Activated T-cell treated with anti-CD3 and anti-CD28 coated beads, Interleukin-2, amount 50 U/mL, for 48 hours (primary cell): Measurements from ENCODE around the gene SLC25A36.
A peak's percentile ranks its signal among the peaks of the same experiment; 100 is the strongest.

Source experiments
- DNase-seq, 2 experiments: peaks; one replicate each; pipeline ENCODE4 v3.0.0-alpha.2; 2020

The SLC25A36 gene, protein sequence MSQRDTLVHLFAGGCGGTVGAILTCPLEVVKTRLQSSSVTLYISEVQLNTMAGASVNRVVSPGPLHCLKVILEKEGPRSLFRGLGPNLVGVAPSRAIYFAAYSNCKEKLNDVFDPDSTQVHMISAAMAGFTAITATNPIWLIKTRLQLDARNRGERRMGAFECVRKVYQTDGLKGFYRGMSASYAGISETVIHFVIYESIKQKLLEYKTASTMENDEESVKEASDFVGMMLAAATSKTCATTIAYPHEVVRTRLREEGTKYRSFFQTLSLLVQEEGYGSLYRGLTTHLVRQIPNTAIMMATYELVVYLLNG

DNA sequence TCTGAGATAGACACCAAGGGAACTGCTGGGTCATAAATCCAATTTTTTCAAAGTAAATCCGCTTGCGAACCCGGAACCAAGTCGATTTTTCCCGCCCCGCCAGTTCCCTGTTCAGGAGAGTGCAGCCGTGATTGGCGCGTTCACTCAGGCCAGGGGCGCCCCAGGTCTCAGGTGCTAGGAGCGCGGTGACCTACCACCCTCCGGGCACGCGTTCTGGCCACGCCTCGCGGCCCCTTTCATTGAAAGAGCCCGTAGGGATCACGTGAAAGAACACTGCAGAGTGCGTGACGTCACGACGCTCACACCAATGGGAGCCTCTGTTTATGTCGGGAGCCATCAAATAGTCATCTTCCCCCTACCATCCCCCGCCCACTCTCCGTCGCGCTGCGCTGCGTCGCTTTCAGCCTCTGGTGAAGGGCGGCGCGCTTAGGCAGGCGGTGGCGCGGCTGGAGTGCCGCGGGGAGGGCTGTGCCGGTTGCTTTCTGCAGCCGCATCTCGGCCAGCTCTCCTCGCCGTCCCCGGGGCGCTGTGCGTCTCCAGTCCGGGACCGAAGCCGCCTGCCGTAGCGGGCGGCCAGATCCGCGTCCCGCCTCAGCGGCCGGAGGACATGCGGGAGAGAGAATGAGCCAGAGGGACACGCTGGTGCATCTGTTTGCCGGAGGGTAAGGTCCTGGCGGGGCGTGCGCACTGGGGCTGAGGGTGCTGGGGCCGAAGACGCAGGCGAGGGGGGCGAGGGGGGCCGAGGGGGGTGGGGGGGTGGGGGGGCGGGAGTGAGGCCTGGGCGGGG, at the start of gene SLC25A36:
Gene SLC25A36 (plus strand): TSS at position 403 of the 787 bp plus-strand sequence. CDS start 219 bp downstream, at position 622.
- DNase-seq, result peak; percentile 96 to 97

DNA sequence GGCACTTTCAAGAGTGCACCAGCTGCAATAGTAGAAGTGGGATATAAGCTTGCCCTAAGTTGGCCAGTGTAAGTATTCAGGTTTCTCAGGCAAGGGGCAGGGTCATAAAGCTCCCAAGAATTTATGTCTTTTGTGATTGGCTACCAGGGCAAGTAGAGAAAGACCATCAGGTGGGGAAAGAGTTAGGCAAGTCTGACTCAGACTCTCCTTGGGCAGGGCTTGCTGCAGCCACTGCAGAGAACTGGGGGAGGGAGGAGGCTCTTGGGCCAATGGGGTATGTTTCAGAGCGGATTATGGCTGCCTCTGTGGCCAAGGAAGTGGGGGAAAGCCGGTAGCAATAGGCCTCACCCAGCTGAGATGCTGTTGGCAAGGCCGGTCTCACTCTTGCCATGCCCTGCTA, 44.6 kb upstream of the SLC25A36 start:
- no peak for DNase-seq

DNA sequence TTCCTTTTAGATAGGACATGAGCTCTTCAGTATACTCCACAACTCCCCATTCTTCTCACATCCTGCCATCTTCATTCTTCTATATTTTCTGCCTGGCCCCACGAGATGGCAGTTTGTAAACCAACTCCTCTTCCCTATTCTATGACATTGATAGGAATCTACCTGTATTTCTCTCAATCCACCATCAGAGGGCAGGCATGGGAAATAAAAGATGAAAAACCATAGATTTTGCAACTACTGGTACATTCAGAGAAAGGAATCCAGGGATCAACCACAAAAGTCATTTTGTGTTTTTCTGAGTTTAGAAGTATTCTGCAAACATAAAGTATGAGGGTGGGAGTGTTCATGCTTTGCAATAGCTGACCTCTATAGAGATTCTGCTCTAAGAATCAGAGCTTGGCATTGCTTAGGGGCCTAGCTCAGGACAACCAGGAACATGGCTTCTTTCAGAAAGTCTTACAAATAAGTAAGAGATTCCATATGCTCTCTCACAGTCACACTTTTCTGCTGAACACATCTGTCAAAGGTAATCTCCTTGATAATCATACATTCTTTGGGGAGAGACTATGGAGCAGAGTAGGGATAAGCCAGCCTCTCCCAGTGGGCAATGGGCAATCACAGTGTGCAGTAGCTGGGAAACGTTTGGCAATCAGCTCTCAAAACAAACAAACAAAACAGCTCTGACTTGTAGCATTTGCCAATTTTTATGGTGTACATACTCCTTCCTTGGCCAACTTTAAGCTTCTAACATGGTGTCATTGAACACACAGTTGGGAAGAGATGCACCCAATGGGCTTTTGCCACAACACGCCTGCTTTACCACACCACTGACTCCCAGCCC, 43.1 kb upstream of the SLC25A36 start:
- DNase-seq, result no peak

DNA sequence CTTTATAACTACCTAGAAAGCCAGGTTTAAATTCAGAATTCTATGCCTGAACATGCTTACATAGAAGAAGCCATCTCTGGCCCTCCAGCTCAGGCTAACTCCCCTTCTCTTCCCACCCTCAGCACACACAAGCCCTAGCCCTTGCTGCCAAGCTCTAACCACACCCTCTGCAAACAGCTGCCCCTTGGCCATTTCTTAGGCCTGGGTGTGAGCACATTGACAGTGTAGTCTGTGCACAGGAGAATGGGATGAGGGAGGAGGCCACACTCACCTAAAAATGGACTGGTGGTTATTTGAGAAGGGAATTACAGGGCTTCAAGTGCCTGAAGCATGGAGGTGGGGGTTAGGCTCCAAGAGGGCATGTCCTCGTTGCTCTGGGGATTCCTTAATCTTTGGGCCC, 42.3 kb upstream of the SLC25A36 start:
- DNase-seq, result no peak

DNA sequence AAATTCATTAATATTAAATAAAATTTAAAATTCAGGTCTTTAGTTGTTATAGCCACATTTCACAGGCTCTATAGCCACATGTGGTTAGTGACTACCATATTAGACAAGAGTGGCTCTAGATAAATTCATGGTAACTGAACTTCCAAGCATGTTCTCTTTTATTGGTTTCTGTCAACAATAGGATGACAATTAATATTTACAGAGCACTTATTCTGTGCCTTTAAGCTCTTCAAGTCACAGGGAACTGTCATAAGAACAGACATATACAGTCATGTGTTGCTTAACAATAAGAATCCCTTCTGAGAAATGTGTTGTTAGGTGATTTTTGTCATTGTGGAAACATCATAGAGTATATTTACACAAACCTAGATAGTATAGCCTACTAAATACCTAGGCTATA, 38.8 kb upstream of the SLC25A36 start:
- no peak for DNase-seq

DNA sequence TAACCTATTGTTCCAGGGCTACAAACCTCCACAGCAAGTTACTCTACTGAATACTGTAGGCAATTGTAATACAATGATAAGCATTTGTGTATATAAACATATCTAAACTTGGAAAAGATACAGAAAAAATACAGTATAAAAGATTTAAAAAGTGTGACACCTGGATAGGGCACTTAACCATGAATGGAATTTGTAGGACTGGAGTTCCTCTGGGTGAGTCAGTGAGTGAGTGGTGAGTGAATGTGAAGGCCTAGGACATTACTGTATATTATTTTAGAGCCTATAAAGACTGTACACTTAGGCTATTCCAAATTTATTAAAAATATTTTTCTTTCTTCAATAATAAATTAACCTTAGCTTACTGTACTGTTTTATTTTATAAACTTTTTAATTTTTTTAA, 38.4 kb upstream of the SLC25A36 start:
- DNase-seq, result no peak

DNA sequence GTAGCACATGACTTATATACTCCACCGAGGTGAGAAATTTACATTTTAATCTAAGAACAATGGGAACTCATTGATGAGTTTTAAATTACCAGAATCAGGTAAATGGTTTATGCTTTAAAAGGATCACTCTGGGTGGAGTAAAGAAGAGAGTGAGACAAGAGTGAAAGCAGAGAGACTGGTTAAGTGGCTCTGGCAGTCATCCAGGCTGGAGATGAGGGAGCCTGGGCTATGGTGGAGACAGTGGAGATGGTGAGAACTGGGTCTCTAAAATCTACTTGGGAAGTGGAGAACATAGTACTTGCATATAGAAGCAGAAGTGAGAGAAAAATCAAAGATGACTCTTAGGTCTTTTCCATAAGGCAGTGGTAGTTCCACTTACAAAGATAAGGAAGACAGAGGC, 37.1 kb upstream of the SLC25A36 start:
- no peak for DNase-seq

DNA sequence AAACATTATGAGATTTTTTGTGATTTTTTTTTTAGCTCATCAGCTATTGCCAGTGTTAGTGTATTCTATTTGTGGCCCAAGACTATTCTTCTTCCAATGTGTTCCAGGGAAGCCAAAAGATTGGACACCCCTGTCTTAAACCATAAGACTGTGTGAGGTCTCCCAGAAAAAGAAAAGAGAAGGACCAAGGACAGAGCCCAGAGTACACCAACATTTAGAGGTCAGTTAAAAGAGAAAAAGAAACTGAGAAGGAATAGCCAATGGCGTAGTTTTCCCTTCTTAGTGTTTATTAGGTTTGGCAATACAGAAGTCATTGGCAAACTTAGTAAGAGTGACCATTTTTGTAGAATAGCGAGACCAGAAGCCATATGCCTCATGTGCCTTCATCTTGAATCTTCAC, 36.1 kb upstream of the SLC25A36 start:
- DNase-seq, result no peak

DNA sequence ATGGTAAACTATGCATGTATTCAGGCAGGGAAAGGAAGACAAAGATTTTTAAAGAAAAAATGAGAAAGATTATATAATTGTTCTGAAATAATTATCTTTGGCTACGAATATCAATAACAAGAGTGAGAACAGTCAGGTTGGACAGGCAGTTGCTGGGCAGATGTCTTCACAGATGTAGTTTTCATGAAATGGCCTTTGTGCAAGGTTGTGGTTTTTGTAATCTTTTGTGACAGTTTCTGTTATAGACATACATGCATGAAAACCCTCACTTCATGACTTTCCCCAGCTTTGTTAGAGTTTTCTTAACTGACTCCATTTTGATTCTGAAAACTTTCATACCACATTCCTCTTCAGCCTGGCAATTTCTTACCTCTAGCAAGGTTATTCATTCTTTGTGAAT, 34.9 kb upstream of the SLC25A36 start:
- no peak for DNase-seq

DNA sequence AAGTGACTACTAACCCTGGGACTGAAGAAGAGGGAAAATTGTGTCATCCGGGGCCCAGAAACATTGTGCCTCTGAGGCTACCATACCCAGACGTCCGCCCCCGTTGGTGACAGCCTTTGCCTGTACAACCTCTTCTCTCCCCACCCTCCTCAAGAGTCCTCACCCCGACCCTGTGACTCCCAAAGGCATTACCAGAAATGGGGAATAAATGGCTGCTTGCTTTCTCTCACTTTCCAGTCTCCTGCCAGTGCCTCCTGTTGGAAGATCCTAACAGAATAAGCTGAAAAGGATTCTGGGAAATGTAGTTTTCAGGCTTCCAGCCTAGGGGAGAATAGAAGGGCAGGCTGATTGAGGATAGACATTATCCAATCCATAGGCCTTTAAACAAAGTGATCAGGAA, 30.8 kb upstream of the SLC25A36 start:
- no peak for DNase-seq

DNA sequence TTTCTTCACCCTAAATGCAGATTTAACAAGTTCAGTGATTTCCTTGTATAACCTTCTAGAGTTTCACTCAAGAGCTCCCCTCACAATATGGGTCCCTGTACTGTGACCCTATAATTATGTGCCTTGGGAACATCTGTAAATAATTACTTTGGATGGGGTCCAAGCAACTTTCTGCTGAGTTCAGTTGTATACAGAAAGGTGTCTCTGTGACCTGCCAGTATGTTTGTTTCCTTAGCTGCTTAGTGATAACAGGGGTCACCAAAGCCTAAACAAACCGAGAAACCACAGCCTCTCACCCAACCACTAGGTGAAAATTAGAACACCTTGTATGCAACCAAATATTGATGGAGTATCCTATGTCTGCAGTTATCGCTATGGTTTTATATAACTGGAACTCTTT, 29.8 kb upstream of the SLC25A36 start:
- DNase-seq, result no peak

DNA sequence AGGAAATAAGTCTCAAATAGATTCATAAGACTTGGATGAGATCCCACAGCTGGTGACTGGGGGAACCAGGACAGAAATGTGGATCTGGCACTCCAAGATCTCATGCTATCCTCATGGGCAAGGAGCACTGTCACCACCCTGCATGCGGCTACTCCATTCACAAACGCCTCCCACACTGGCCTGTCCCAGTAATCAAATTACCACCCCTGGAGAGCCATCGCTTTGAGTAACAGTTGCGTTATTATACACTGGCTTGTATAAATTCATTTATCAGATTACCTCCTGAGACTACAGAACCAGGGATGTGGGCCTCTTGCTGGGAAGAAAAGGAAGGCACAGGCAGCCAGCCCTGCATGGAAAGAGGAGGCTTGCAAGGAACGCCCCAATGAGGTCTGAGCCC, 27.9 kb upstream of the SLC25A36 start:
- no peak for DNase-seq

DNA sequence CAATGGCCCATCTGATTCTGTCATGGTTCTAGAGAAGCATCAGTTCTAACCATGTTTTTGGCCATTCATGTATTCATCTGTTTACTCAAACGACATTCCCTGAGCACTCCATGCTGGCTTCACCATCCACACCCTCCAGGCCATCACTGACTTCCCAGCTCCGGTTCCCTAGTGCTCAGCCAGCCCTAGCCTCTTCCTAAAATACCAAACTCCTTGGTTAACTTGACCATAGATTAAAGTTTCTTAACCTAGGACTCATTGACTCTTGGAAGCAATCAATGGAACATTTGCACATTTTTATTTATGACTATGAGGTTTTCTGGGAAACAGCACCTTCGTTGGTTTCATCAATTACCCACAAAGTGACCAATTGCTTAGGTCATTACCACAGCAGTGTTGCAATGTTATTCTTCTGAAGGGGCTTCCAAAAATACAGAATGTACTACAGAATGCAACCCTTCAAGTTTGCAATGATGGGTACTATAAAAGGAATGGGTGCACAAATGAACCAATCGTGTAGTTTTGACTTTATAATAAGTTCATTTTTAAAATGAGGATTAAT, 27.2 kb upstream of the SLC25A36 start:
- DNase-seq, result no peak

DNA sequence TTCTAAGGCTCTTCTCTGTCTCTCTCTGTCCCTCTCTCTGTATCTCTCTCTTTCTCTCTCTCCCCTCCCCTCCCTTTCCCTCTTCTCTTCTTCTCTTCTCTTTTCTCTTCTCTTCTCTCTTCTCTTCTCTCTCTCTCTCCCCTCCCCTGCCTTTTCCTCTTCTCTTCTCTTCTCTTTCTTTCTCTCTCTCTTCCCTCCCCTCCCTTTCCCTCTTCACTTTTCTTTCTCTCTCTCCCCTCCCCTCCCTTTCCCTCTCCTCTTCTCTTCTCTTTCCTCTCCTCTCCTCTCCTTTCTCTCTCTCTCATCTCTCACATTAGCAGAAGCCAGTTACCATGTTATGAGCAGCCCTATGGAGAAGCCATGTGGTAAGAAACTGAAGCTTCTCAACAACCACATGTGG, 25.0 kb upstream of the SLC25A36 start:
- no peak for DNase-seq

DNA sequence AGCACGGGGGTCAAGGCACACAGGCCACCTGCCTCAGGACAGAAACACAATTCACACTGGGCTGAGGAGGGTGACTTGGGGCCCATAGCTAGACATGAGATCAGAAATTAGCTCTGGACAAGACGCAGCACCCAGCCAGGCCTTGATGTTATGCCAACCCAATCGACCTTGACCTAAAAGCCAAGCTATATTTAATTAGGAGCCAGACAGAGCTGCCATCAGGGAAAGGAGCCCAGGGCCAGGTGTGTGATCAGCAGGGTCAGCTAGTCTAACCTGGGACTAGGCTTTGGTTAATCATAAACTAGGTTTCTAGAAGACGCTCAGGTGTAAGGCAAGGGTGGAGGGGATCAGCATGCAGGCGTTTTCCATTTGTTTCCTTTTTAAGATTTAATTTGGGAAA, 23.9 kb upstream of the SLC25A36 start:
- DNase-seq, result no peak

DNA sequence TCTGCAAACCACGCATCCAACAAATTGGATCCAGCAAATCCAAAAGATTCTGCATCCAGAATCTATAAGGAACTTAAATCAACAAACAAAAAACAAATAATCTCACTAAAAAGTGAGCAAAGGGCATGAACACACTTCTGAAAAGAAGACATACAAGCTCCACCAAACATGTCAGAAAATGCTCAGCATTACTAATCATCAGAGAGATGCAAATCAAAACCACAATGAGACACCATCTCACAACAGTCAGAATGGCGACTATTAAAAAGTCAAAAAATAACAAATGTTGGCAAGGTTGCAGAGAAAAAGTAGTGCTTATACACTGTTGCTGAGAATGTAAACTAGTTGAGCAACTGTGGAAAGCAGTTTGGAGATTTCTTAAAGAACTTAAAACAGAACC, 21.6 kb upstream of the SLC25A36 start:
- no peak for DNase-seq

DNA sequence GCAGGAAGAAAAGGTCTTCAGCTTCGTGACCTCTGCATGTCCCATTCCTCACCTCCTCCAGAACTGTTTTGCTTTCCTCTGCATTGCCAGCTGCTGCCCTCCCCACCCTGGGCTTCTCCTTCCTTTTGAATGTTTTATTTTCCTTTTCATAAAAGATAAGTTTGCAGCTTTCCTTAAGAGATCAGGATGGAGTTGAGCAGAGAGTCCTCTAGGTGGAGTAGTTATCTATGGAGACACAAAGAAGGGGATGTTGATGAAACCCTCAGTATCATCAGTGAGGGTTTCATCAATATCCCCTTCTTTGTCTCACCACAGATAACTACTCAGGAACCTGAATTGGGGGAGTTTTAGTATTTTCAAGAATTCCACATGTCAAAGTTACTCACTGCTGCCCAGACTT, 19.0 kb upstream of the SLC25A36 start:
- no peak for DNase-seq

DNA sequence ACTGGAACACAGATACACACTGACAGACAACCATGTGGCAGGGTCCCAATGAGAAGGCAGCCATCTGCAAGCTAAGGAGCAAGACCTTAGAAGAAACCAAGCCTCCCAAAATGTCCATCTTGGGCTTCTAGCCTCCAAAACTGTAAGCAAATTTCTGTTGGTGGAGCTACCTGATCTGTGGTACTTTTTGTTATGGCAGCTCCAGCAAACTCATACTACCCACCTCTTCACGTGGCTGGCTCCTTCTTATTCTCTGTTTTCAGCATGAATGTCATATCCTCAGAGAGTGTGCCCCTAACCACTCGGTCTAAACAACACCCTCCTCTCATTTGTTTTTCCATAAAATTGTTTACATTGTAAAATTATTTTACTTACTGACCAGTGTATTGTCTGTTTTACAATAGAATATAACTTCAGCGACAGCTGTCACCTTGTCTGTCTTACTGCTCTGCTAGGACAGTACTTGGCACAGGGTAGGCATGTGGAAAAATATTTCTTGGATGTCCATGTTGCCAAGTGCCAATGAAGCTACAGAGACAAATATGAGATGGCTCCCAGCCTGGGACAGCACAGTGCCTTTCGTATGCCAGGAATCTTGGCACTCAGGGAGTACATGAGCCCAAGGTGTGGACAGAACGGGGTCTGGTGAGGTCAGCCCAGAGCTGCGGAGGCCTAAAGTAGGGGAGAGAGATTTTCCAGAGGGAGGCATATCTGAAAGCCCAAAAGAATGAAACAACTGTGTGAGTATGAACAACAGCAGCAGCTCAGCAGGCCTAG, 17.4 kb upstream of the SLC25A36 start:
- DNase-seq, result no peak

DNA sequence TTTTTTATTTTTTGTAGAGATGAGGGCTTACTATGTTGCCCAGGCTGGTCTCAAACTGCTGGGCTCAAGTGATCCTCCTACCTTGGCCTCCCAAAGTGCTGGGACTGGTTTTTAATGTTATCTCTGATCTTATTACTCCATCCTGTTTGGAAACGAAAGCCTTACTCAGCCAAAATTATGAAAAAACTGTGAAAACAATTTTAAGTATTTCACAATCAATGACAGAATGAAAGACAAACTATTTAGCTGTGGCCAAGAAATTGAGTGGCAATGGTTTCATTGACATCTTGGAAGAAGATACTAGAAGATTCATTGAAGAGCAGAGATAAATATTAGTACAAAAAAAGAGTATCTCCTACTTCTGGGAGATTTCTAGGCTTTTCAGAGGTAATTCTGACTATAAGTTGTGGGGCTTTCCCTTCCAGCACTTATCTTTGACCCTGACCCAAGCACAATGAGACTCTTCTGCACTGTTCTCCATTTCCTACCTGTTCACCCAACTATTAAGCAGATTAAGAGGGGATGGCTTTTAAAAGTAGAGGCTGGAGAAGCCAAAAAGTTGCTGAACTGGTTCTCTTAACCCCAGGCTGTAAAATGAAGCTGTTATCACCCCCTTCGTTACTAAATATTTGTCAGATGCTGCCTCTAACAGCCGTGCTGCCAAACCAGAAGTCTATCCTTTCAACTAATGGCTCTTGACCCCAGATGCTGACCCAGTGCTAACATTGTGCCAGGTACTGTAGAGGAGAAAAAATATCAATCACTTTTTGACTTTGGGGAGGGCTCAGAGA, 14.2 kb upstream of the SLC25A36 start:
- DNase-seq, result no peak

DNA sequence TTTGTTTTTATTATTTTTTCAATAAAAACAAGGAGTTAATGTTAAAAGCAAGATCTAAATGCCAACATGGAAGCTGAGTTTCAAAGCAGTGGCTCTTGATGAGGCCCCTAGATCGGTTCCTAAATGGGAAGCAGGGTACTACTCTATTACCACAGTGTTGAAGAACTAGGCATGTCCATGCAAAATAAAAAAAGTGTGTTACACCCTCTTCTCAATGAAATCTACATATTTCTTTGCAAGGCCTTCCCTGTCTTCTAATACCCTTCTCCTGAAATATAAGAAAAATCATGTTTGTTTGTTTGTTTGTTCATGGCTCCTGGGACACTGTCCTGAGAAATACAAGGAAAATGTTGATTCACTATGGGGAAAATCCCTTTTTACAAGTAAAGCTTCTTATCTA, 12.2 kb upstream of the SLC25A36 start:
- DNase-seq, result no peak

DNA sequence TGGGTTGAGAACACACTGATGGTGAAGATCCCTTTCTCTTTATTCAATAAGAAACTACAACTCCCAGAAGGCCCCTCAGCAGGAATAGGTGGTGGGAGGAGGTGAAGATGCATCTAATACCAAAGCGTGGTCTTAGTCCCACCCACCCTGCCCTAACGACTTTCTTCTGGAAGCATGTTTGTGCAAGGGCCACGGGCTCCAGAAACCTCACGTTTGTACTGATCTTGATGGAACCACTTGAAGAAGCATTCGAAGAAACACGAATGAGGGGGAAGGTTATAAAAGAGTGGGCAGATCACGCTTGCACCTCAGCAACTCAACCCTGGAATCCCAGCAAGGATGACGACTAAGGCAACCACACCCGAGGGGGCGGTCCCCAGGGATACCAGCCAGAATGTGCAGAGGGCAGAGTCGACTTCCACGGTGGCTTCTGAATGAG, 10.6 kb upstream of the SLC25A36 start:
- no peak for DNase-seq

DNA sequence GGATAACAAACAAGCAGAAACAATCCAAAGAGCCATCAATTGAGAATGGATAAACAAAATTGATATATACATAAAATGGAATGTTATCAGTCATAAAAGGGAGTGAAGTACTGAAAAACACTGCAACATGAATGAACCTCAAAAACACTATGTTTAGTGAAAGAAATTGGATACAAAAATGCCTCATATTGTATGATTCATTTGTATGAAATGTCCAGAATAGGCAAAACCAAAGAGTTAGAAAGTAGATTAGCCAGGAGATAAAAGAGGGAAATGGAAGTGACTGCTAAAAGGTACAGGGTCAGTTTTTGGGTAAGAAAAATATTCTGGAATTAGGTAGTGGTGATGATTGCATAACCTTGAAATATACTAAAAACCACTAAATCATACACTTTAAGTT, 9.8 kb upstream of the SLC25A36 start:
- DNase-seq, result no peak
